ENCODE results near the gene TDP1. TPM values are rescaled to one million over a fixed set of nuclear protein-coding genes. Genes with fewer than 3 reads are reported as not detected.

TDP1 gene
- total RNA-seq, 4 donors from 2014 or later = 11.1 to 21.6 (median 12.2) TPM

DNA sequence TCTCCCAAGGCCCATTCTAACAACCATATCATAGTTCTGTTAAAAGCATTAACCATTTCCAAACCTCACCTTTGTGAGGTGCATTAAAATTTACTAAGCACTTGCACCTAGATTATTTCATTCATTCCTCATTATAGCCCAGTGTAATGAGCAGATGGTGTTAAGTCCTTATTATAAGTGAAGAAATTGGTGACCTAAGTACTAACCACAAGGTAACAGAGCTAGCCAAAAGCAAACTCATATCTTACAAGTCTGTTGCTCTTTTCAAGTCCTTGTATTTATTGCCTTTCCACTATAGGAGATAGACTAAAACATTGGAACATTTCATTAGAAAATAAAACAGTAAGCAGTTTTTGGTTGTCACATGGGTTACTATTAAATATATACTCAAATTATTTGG is 49.7 kb downstream of the TDP1 start:
- no peak for DNase-seq (ENCODE audit: low spot score in 2 of 2)
- TF ChIP-seq, protein P1, sequence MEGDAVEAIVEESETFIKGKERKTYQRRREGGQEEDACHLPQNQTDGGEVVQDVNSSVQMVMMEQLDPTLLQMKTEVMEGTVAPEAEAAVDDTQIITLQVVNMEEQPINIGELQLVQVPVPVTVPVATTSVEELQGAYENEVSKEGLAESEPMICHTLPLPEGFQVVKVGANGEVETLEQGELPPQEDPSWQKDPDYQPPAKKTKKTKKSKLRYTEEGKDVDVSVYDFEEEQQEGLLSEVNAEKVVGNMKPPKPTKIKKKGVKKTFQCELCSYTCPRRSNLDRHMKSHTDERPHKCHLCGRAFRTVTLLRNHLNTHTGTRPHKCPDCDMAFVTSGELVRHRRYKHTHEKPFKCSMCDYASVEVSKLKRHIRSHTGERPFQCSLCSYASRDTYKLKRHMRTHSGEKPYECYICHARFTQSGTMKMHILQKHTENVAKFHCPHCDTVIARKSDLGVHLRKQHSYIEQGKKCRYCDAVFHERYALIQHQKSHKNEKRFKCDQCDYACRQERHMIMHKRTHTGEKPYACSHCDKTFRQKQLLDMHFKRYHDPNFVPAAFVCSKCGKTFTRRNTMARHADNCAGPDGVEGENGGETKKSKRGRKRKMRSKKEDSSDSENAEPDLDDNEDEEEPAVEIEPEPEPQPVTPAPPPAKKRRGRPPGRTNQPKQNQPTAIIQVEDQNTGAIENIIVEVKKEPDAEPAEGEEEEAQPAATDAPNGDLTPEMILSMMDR (IDR thresholded peaks at IDR 0.05) = no peak
- no peak for TF ChIP-seq POLR2A (IDR thresholded peaks at IDR 0.05)
- intact Hi-C loops (cut with DNase I; ENCODE audit: low total_unique reads) = no loop called here
- no peak overlapping the region for H3K4me3 ChIP-seq (ENCODE audit: low read depth, poor library complexity, severe bottlenecking)

DNA sequence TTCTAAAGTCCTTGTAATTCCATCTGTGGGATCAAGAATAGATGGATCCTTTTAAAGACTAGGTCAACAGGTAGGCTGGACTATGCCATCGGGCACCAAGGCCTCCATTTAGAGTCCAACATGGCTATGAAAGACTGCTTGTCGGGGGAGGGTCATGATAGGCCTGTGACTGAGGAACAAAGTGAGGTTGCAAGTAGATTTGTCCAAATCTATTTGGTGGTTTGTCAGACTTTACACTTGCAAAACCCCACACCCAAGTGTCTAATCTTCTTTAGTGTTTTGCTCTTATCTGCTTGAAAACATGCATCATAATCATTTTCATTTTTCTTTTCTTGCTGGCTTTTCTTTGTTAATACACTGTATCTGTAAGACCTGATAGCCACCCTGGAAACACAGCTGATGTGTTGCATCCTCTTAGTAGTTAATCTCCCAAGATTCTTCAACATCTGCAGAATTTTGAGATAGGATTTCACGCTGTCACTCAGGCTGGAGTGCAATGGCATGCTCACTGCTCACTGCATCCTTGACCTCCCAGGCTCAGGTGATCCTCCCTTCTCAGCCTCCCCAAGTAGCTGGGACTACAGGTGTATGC is 50.3 kb downstream of the TDP1 start:
- no peak for DNase-seq (ENCODE audit: low spot score in 2 of 2)
- no peak for TF ChIP-seq POLR2A (IDR thresholded peaks at IDR 0.05)
- TF ChIP-seq, protein P1 (IDR thresholded peaks at IDR 0.05) = no peak
- no peak overlapping the region for H3K4me3 ChIP-seq (ENCODE audit: low read depth, poor library complexity, severe bottlenecking)
- intact Hi-C loops (cut with DNase I; ENCODE audit: low total_unique reads) = no loop called here
- WGBS, 2 donors = 98 to 100% methylated on average over 3 of the region's 3 CpGs

DNA sequence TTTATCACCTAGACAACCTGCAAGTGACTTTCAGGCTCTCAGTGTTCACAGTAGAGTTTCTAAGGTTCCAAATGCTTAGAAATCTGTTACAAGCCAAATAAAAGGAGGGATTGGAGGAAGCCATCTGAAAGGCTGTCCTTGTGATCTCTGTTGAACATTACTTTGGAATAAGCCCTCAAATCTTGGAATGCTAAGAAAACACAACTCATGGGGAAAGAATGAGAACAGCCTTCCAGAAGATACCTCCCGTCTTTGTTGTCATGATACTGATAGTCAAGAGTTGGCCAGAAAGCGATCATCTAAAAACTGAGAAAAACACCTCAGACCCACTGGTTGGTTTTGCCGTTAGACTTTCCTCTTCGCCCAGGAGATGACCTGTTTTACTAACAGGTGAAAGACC is 61.6 kb downstream of the TDP1 start:
- H3K4me3 ChIP-seq (ENCODE audit: low read depth, poor library complexity, severe bottlenecking) = no peak overlapping the region
- 66 to 74% methylated on average over 4 of the region's 4 CpGs for WGBS, 2 donors
- TF ChIP-seq, protein P1 (IDR thresholded peaks at IDR 0.05) = no peak
- TF ChIP-seq POLR2A (IDR thresholded peaks at IDR 0.05) = no peak
- DNase-seq (ENCODE audit: low spot score in 2 of 2) = no peak
- intact Hi-C loops (cut with DNase I; ENCODE audit: low total_unique reads) = no loop called here

DNA sequence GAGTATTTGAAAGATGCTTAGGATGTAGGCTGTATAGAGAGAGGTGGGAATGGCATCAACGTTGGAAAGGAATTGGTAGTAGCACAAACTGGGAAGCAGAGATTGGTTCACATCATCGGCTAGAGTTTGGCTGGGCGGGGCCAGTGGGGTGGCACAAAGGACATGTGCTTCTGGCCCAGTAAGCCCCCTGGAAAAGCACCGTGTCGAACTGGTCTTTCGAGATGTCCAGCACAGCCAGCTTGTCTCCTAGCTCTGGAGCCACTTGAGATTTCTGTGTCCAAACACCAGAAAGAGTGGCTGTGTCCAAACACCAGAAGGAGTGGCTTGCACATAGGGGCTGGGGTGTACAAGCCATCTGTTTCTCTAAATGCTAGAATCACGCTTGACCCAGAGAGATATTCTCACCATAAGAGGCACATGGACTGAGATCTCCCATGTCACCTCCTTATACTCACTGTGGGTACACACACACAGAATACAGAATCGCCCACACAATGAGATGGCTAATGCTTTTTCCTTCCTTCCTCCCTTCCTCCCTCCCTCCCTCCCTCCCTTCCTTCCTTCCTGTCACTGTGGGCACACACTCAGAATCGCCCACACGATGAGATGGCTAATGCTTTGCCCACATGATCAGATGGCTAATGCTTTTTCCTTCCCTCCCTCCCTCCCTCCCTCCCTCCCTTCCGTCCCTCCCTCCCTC is 64.2 kb downstream of the TDP1 start:
- DNase-seq (ENCODE audit: low spot score in 2 of 2) = no peak
- WGBS, 2 donors = 82 to 92% methylated on average over 10 to 11 of the region's 11 CpGs
- TF ChIP-seq, protein P1 (IDR thresholded peaks at IDR 0.05) = no peak
- TF ChIP-seq POLR2A (IDR thresholded peaks at IDR 0.05) = no peak
- H3K4me3 ChIP-seq (ENCODE audit: low read depth, poor library complexity, severe bottlenecking) = no peak overlapping the region
- intact Hi-C loops (cut with DNase I; ENCODE audit: low total_unique reads) = no loop called here

DNA sequence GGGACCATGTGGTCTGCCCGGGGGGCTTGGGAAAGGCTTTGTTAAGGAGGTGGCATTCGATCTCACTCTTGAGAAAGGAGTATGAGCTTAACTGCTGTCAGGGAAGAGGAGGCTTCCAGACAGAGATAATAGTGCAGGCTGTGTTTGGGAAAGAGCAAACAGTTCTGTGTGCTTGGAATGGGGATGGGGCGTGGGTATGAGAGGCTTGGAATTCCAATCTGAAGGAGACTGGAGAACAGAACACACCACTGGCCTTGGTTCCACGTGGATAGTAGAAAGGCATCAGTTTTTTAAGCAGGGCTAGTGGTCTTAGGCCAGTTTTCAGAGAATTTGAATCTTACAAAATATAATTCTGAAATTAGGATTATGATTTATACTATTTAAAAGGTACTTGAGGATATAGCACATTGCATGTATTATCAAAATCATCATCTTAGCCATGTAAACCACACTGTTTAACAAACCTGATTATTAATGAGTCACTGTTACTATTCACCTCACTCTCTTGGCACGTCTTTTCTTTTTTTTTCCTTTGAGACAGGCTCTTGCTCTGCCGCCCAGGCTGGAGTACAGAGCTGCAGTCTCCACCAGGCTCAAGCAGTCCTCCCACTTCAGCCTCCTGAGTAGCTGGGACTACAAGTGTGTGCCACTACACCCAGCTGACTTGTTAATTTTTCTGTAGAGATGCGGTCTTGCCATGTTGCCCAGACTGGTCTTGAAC is 67.6 kb downstream of the TDP1 start:
- intact Hi-C loops (cut with DNase I; ENCODE audit: low total_unique reads) = no loop called here
- H3K4me3 ChIP-seq (ENCODE audit: low read depth, poor library complexity, severe bottlenecking) = no peak overlapping the region
- no peak for DNase-seq (ENCODE audit: low spot score in 2 of 2)
- TF ChIP-seq, protein P1 (IDR thresholded peaks at IDR 0.05) = no peak
- no peak for TF ChIP-seq POLR2A (IDR thresholded peaks at IDR 0.05)
- WGBS, 2 donors = 75 to 82% methylated on average over 7 of the region's 7 CpGs

All from lower leg skin (tissue), 4 donors.